H9 (cell line): ENCODE results near the gene HIPK1. TPM values are rescaled to one million over a fixed set of nuclear protein-coding genes. Genes with fewer than 3 reads are reported as not detected.

Source experiments
- DNase-seq: peaks from one replicate; pipeline ENCODE4 v3.0.0-alpha.2; 2017
- H2AFZ ChIP-seq: one replicate; pipeline ENCODE4 v1.6.1; 2013; ENCODE audit warnings: mild to moderate bottlenecking, low read length, control low read depth, moderate library complexity
- H2AK5ac ChIP-seq: 2 replicates; pipeline ENCODE4 v1.6.1; 2013; ENCODE audit warnings: low read length, control low read depth, mixed read lengths; ENCODE audit not compliant: insufficient read length
- H2BK120ac ChIP-seq: one replicate; pipeline ENCODE4 v1.6.1; 2013; ENCODE audit warnings: low read depth, mild to moderate bottlenecking, low read length, control low read depth, inconsistent platforms; ENCODE audit not compliant: poor library complexity, severe bottlenecking
- H2BK12ac ChIP-seq: 2 replicates; pipeline ENCODE4 v1.6.1; 2013; ENCODE audit warnings: low read length, control low read depth, mixed read lengths, low read depth; ENCODE audit not compliant: insufficient read length
- H2BK15ac ChIP-seq: 2 replicates; pipeline ENCODE4 v1.6.1; 2013; ENCODE audit warnings: low read depth, low read length, control low read depth
- H2BK20ac ChIP-seq: one replicate; pipeline ENCODE4 v1.6.1; 2013; ENCODE audit warnings: low read depth, mild to moderate bottlenecking, low read length, control low read depth, inconsistent platforms; ENCODE audit not compliant: poor library complexity, severe bottlenecking
- H2BK5ac ChIP-seq: 2 replicates; pipeline ENCODE4 v1.6.1; 2013; ENCODE audit warnings: low read length, control low read depth, mixed read lengths; ENCODE audit not compliant: insufficient read length
- H3K14ac ChIP-seq: 2 replicates; pipeline ENCODE4 v1.6.1; 2013; ENCODE audit warnings: low read length, control low read depth; ENCODE audit not compliant: insufficient read depth
- H3K18ac ChIP-seq: 2 replicates; pipeline ENCODE4 v1.6.1; 2013; ENCODE audit warnings: low read depth, mild to moderate bottlenecking, mixed read lengths, low read length, control low read depth; ENCODE audit not compliant: insufficient read length
- H3K23ac ChIP-seq: 2 replicates; pipeline ENCODE4 v1.6.1; 2013; ENCODE audit warnings: low read length, control low read depth, mixed read lengths, low read depth; ENCODE audit not compliant: insufficient read length
- H3K23me2 ChIP-seq: 2 replicates; pipeline ENCODE4 v1.6.1; 2013; ENCODE audit warnings: low read depth, mild to moderate bottlenecking, mixed read lengths, low read length, control low read depth; ENCODE audit not compliant: insufficient read length, poor library complexity, severe bottlenecking
- H3K27ac ChIP-seq: 2 replicates; pipeline ENCODE4 v1.5.1; 2013; ENCODE audit warnings: low read length, control low read depth, mixed read lengths, low read depth; ENCODE audit not compliant: insufficient read length
- H3K27me3 ChIP-seq: 2 replicates; pipeline ENCODE4 v1.6.1; 2013; ENCODE audit warnings: low read length, control low read depth, inconsistent platforms; ENCODE audit not compliant: insufficient read depth
- H3K4ac ChIP-seq: 2 replicates; pipeline ENCODE4 v1.6.1; 2013; ENCODE audit warnings: low read depth, mild to moderate bottlenecking, control low read depth, inconsistent platforms, low read length, moderate library complexity
- H3K4me1 ChIP-seq: 2 replicates; pipeline ENCODE4 v1.6.1; 2013; ENCODE audit warnings: low read length, control low read depth, inconsistent platforms; ENCODE audit not compliant: insufficient read depth
- H3K4me2 ChIP-seq: 2 replicates; pipeline ENCODE4 v1.6.1; 2013; ENCODE audit warnings: low read length, control low read depth, mixed read lengths; ENCODE audit not compliant: insufficient read length, insufficient read depth
- H3K56ac ChIP-seq: 2 replicates; pipeline ENCODE4 v1.6.1; 2013; ENCODE audit warnings: low read depth, mild to moderate bottlenecking, mixed read lengths, low read length, control low read depth; ENCODE audit not compliant: insufficient read length
- H3K79me1 ChIP-seq: 2 replicates; pipeline ENCODE4 v1.6.1; 2013; ENCODE audit warnings: low read depth, mild to moderate bottlenecking, moderate library complexity, low read length, control low read depth, inconsistent platforms; ENCODE audit not compliant: insufficient read depth, poor library complexity, severe bottlenecking
- H3K79me2 ChIP-seq: 2 replicates; pipeline ENCODE4 v1.6.1; 2013; ENCODE audit warnings: low read length, control low read depth, inconsistent platforms; ENCODE audit not compliant: insufficient read depth
- H3K9ac ChIP-seq: 2 replicates; pipeline ENCODE4 v1.6.1; 2013; ENCODE audit warnings: low read length, control low read depth, mixed read lengths; ENCODE audit not compliant: insufficient read length; ENCODE audit errors: extremely low read depth
- H3K9me3 ChIP-seq: one replicate; pipeline ENCODE4 v1.6.1; 2013; ENCODE audit warnings: low read depth, low read length, inconsistent platforms; ENCODE audit not compliant: control insufficient read depth
- H3T11ph ChIP-seq: one replicate; pipeline ENCODE4 v1.6.1; 2013; ENCODE audit warnings: mild to moderate bottlenecking, low read length, control low read depth, inconsistent platforms
- H4K20me1 ChIP-seq: one replicate; pipeline ENCODE4 v1.6.1; 2013; ENCODE audit not compliant: control insufficient read depth, insufficient read length, insufficient read depth
- H4K5ac ChIP-seq: 2 replicates; pipeline ENCODE4 v1.6.1; 2013; ENCODE audit warnings: low read depth, mild to moderate bottlenecking, mixed read lengths, low read length, control low read depth; ENCODE audit not compliant: insufficient read length
- H4K8ac ChIP-seq: replicated peaks from 2 replicates; pipeline ENCODE4 v1.6.1; 2013; ENCODE audit warnings: low read length, control low read depth, mixed read lengths, low read depth; ENCODE audit not compliant: insufficient read length
- H4K91ac ChIP-seq: 2 replicates; pipeline ENCODE4 v1.6.1; 2013; ENCODE audit warnings: low read depth, mild to moderate bottlenecking, moderate library complexity, mixed read lengths, low read length, control low read depth; ENCODE audit not compliant: insufficient read length
- H3K27ac Mint-ChIP-seq, 3 experiments: 2 replicates in 2 of 3; 3 replicates in 1 of 3; pipeline ENCODE4 v1.8.0; 2020 to 2021; ENCODE audit warnings: mixed read lengths in 3 of 3, mild to moderate bottlenecking in 1 of 3, moderate library complexity in 1 of 3
- H3K27me3 Mint-ChIP-seq: 2 replicates; pipeline ENCODE4 v1.8.0; 2021; ENCODE audit warnings: low read depth, mild to moderate bottlenecking, moderate library complexity, mixed read lengths
- H3K36me3 Mint-ChIP-seq, 3 experiments: 2 replicates in 2 of 3; 3 replicates in 1 of 3; pipeline ENCODE4 v1.8.0; 2020 to 2021; ENCODE audit warnings: low read depth in 3 of 3, mixed read lengths in 3 of 3; ENCODE audit not compliant: insufficient read depth in 1 of 3
- H3K4me1 Mint-ChIP-seq, 2 experiments: 2 replicates each; pipeline ENCODE4 v1.8.0; 2020; ENCODE audit warnings: mixed read lengths in 2 of 2
- H3K4me3 Mint-ChIP-seq, 2 experiments: 2 replicates in 1 of 2; 3 replicates in 1 of 2; pipeline ENCODE4 v1.8.0; 2020 to 2021; ENCODE audit warnings: mild to moderate bottlenecking in 2 of 2, mixed read lengths in 2 of 2, moderate library complexity in 1 of 2
- H3K9me3 Mint-ChIP-seq, 2 experiments: 2 replicates in 1 of 2; 3 replicates in 1 of 2; pipeline ENCODE4 v1.8.0; 2020; ENCODE audit warnings: mild to moderate bottlenecking in 2 of 2, mixed read lengths in 2 of 2, moderate library complexity in 1 of 2
- CTCF ChIP-seq: fragments of 200-600 bp; sonication (generic); conservative IDR thresholded peaks from 3 replicates; pipeline ENCODE4 v1.8.0; 2021; ENCODE audit warnings: antibody characterized with exemption, mild to moderate bottlenecking
- WGBS: extraction: QIAGEN DNeasy Blood & Tissue Kit; methylation state at CpG from one replicate; pipeline ENCODE4 v1.1.7; 2013; ENCODE audit warnings: missing lambda C conversion rate, low lambda C conversion rate, mixed read lengths; ENCODE audit not compliant: insufficient read length; ENCODE audit errors: extremely low coverage; 5-methylcytosine and 5-hydroxymethylcytosine counted together
- total RNA-seq: library from RNA; stranded (reverse); gene quantifications from 2 replicates; pipeline ENCODE4 v1.2.1, GENCODE V29; 2021

The HIPK1 gene
- total RNA-seq, 1 experiment from 2014 or later: 65.7 TPM

- Histone ChIP-seq H3K4me2 (no peak overlapping the region), H3K79me2 (no peaks in the 10 kb centered on the region), H2AFZ (no peak overlapping the region), H3K9me3 (no peaks in the 10 kb centered on the region), H2AK5ac (no peak overlapping the region), H2BK5ac (no peak overlapping the region), H3T11ph (no peak overlapping the region), H3K4ac (no peak overlapping the region), H2BK15ac (no peak overlapping the region), H3K79me1 (no peaks in the 10 kb centered on the region), H3K27ac (no peak overlapping the region), H3K14ac (no peak overlapping the region), H2BK120ac (no peak overlapping the region), H3K18ac (no peak overlapping the region), H4K91ac (no peak overlapping the region), H3K9ac (no peak overlapping the region), H4K5ac (no peak overlapping the region), H2BK20ac (no peak overlapping the region), H3K27me3 (no peaks in the 10 kb centered on the region), H3K23me2 (peaks cover 5% of the 10 kb centered on the region), H4K8ac (no peak overlapping the region), H3K23ac (no peak overlapping the region), H3K4me1 (no peaks in the 10 kb centered on the region), H2BK12ac (no peak overlapping the region), H3K56ac (no peak overlapping the region), H4K20me1 (no peaks in the 10 kb centered on the region)
- Mint-ChIP-seq H3K27me3 (peaks cover 22% of the 10 kb centered on the region), H3K4me1 (peaks cover 8 to 9% of the 10 kb centered on the region in 2 experiments), H3K4me3 (no peak overlapping the region), H3K27ac (no peak overlapping the region), H3K36me3 (no peaks in the 10 kb centered on the region), H3K9me3 (no peaks in the 10 kb centered on the region)
- no CpG with 5 or more reads among the region's 2 CpGs for WGBS
- no peak for TF ChIP-seq CTCF
- no peak for DNase-seq
Observed at GRCh38 chr1:113924473-113924872, 4.7 kb upstream of the HIPK1 start.
